DMS153 (cell line): ENCODE results near the gene AZU1.
"Not testable (repeated sequence)": the region's sequence is repeated elsewhere in the genome, so short reads cannot be mapped to it uniquely, and the experiment has no call there.

Experiments
- DNase-seq: peaks from one replicate; lab custom pipeline; 2025; lab: John Stamatoyannopoulos, UW

The AZU1 gene

DNA sequence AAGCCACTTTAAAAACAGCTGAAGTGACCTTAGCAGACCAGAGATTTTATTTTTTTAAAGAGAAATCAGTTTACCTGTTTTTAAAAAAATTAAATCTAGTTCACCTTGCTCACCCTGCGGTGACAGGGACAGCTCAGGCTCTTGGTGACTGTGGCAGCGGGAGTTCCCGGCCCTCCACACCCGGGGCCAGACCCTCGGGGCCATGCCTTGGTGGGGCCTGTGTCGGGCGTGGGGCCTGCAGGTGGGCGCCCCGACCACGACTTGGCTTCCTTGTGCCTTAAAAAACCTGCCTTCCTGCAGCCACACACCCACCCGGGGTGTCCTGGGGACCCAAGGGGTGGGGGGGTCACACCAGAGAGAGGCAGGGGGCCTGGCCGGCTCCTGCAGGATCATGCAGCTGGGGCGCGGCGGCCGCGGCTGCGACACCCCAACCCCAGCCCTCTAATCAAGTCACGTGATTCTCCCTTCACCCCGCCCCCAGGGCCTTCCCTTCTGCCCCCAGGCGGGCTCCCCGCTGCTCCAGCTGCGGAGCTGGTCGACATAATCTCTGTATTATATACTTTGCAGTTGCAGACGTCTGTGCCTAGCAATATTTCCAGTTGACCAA is 16.7 kb upstream of the AZU1 start:
- DNase-seq: no peak

DNA sequence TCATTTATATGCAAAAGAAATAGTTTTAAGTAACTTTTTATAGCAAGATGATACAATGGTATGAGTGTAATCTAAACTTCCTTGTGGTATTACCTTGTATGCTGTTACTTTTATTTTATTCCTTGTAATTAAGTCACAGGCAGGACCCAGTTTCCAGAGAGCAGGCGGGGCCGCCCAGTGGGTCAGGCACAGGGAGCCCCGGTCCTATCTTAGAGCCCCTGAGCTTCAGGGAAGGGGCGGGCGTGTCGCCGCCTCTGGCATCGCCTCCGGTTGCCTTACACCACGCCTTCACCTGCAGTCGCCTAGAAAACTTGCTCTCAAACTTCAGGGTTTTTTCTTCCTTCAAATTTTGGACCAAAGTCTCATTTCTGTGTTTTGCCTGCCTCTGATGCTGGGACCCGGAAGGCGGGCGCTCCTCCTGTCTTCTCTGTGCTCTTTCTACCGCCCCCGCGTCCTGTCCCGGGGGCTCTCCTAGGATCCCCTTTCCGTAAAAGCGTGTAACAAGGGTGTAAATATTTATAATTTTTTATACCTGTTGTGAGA is 16.1 kb upstream of the AZU1 start:
- DNase-seq: no peak

DNA sequence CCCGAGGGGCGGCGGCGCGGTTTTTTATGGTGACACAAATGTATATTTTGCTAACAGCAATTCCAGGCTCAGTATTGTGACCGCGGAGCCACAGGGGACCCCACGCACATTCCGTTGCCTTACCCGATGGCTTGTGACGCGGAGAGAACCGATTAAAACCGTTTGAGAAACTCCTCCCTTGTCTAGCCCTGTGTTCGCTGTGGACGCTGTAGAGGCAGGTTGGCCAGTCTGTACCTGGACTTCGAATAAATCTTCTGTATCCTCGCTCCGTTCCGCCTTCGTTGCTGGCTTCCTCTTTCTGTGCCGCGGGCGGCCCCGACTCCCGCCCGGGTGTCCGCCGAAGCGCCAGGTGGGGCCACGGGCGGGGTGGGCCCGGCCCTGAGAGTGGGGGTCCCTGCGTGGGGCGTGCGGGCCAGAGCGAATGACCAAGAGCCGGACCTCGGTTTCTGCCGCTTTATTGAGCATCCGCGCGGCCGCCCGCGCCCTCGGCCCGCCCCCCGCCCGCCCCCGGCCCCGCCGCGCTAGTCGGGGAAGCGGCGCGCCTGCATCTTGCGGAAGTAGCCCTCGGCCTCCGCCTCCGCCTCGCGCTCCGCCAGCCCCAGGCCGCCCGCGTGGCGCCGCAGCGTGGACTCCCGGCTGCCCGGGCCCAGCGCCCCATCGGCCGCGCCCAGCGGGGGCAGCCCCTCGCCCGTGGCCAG is 15.4 kb upstream of the AZU1 start:
- DNase-seq: no peak

DNA sequence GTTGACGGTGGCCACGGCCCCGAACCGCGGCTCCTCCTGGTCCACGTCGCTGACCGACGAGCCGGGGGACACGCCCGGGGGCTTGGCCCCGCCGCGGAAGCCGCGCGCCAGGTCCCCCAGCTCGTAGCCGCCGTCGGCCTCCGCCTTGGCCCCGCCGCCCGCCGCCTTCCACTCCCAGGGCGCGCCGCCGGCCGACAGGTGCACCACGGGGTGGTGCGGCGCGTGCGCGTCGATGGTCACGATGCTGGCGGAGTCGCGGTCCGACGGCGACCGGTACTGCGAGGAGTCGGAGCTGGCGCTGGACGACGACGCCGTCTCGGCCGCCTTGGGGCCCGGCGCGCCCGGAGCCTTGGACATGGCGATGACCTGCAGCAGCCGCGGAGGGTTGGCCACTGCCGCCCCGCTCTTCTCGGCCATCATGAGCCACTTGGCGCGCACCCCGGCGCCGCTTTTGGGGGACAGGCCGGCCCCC is 14.9 kb upstream of the AZU1 start:
- no peak for DNase-seq

DNA sequence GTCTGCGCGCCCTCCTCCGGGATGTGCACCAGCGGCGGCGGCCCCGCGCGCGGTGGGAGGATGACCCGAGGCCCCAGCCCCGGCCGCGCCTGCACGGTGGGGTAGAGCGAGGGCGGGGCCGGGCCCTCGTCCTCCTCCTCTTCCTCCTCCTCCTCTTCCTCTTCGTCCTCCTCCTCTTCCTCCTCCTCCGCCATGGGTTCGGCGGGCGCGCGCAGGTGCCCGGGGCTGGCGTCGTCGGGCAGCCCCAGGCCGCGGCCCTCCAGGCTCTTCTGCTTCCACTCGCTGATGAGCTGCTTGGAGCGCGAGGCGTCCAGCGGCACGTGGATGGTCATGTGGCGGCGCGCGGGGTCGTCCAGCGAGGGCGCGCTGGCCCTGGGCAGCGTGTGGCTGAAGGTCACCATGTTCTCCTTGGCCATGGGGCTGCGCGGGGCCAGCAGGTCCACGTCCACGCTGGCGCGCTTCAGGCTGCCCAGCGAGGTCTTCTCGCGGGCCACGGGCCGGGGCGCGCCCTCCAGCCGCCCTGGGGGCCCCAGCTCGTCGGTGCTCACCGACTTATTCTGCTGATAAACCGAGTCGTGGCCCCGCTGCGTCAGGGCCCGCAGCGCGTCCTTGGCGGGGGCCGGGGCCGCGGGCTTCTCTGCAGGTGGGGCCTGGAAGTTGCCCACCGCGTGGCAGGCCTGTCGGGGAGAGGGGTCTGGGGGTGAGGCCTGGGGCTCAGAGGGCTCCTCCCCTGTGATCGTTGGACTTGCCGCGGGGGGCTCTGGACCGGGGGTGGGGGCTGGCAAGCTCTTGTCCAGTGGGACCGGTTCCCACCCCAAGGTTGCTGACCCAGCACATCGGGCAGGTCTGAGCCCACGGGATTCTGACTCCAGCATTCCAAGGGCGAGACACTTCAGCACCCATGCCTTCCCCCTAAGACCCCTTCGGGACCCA is 14.2 kb upstream of the AZU1 start:
- no peak for DNase-seq

DNA sequence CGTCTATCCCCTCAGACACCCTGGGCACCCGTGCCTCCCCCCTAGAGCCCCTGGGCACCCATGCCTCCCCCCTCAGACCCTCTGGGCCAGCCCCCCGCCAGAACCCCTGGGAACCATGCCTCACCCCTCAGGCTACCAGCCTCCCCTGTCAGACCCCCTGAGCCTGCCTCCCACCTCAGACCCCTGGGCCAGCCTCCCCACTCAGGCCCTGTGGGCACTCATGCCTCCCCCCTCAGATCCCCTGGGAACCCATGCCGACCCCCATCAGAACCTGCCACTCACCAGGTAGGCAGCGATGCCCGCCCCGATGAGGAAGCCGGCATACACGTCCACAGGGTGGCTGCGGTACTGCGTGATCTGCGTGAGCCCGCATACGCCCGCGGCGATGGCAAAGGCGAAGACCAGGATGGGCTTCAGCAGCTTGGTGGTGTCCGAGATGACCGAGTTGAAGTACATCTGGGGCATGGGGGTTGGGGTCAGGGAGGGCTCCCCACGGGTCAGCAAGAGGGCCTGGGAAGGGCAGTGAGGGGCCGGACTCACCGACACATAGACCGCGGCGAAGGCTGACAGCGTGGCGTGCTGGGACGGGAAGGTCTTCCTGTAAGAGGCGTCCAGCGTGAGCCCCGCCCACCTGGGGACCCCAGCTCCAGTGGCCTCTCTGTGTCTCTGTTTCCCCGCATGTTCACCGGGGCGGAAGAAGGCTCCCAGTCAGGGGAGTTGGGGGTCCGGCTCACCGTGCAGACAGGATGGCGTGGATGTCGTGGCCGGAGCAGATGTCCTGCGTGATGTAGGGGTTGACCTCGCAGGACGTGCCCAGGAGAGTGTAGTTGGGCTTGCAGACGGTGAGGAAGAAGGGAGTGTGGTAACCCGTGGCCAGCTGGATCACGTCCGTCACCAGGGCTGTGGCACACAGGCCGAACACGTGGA is 13.2 kb upstream of the AZU1 start:
- no peak for DNase-seq

DNA sequence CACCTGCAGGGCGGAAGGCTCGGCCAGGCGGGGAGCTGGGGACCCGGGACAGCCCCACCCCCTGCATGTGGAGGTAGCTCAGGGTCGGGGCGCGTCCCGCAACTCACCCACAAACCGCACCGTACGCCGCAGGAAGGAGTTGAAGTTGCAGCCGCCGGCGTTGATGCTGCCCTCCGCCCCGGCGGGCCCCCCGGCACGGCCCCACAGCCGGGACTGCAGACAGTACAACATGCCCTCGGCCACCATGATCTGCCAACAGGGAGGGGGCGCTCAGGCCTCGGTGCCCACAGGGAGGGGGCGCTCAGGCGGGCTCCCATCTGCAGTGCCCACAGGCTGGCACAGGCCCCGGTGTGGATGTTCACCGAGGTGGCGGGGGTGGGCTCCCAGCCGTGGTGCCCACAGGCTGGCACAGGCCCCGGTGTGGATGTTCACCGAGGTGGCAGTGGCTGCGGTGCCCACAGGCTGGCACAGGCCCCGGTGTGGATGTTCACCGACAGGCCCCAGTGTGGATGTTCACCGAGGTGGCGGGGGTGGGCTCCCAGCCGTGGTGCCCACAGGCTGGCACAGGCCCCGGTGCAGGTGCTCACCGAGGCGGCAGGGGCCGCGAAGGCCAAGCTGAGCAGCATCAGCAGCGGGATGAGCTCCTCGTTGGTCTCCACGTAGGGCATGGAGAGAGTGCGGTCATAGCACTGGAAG is 12.4 kb upstream of the AZU1 start:
- DNase-seq: no peak

DNA sequence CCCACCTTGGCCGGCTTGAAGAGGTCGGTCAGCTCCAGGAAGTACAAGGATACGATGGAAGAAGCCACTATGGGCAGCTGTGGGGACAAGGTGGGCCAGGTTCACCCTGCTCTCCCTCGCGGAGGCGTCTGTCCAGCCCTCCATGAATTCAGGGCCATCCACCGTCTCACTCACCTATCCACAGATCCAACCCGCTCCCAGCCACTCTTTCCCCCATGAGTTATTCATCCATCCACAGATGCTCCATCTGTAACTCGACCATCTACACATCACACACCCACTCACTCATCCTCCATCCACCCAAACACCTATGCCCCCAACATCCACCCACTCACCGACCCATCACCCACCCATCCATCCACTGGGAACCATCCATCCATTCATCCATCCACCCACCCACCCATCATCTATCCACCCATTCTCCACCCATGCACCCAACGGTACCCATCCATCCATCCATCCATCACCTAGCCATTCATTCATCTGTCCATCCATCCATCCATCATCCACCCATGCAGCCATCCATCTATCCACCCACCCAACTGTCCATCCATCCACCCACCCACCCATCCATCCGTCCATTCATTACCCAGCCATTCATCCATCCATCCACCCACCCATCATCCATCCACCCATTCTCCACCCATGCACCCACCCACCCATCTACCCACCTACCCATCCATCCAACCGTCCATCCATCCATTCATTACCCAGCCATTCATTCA is 11.7 kb upstream of the AZU1 start:
- no peak for DNase-seq

DNA sequence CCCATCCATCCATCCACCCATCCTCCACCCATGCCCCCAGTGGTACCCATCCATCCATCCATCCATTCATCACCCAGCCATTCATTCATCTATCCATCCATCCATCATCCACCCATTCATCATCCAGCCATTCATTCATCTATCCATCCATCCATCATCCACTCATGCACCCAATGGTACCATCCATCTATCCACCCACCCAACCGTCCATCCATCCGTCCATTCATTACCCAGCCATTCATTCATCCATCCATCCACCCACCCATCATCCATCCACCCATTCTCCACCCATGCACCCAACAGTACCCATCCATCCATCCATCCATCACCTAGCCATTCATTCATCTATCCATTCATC is 11.2 kb upstream of the AZU1 start:
- no peak for DNase-seq

- not testable (repeated sequence) for DNase-seq
These were observed 7.4 kb upstream of the AZU1 start for GRCh38 chr19:820212-820611.

DNA sequence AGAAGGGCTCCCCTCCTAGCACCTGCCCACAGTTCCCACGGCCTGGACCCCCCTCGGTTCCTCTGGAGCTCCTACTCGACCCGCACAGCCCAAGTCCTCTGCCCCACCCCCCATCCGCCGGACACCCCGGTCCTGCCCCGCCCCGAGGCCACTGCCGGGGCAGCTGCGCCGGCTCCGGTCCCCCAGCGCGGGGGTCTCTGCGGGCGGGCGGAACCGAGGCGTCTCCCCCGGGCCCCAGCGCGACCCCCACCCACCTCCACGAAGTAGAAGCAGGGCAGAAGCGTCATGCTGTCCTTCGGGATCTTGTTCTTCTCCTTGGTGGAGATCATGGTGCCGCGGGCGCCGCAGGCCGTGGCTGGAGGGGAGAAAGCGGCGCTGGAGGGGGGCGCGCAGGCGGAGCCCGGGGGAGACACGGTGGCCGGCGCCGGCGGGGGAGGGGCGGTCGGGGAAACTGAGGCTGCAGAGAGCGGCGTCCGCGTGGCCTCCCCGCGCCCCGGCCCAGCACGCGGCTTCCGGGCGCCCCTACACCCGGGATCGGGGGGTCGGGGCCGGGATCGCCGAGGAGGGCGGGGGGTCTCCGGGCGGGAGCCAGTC is 6.3 kb upstream of the AZU1 start:
- no peak for DNase-seq

- DNase-seq: no peak
These were observed 5.7 kb upstream of the AZU1 start, which contains the start of gene PLPPR3 for GRCh38 chr19:821825-822503. Gene PLPPR3, minus strand, starts transcription at chr19:821955. Its CDS starts 396 bp downstream, at chr19:821559.

- DNase-seq: no peak
These were observed 4.0 kb upstream of the AZU1 start for GRCh38 chr19:823565-824121.

GRCh38 chr19:824885-825284 is 2.8 kb upstream of the AZU1 start:
- DNase-seq: no peak

DNA sequence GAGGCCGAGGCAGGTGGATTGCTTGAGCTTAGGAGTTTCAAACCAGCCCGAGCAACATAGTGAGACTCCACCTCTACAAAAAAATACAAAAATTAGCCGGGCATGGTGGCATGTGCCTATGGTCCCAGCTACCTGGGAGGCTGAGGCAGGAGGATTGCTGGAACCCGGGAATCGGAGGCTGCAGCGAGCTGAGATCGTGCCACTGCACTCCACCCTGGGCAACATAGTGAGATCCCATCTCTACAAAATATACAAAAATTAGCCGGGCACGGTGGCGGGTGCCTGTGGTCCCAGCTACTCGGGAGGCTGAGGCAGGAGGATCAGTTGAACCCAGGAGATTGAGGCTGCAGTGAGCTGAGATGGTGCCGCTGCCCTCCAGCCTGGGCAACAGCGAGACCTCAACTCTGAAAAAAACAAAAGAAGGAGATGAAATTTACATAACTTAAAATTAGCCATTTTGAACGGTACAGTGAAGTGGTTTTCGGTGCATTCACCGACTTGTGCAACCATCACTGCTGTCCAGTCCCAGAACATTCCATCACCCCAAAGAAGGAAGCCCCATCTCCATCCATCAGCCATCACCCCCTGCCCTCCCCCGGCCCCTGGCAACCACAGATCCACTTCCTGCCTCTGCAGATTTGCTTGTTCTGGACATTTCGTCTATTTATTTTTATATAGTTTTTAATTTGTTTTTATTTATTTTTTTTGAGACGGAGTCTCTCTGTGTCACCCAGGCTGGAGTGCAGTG is 1.6 kb upstream of the AZU1 start:
- no peak for DNase-seq

GRCh38 chr19:827314-827709 is 325 bp upstream of the AZU1 start:
- DNase-seq: no peak

DNA sequence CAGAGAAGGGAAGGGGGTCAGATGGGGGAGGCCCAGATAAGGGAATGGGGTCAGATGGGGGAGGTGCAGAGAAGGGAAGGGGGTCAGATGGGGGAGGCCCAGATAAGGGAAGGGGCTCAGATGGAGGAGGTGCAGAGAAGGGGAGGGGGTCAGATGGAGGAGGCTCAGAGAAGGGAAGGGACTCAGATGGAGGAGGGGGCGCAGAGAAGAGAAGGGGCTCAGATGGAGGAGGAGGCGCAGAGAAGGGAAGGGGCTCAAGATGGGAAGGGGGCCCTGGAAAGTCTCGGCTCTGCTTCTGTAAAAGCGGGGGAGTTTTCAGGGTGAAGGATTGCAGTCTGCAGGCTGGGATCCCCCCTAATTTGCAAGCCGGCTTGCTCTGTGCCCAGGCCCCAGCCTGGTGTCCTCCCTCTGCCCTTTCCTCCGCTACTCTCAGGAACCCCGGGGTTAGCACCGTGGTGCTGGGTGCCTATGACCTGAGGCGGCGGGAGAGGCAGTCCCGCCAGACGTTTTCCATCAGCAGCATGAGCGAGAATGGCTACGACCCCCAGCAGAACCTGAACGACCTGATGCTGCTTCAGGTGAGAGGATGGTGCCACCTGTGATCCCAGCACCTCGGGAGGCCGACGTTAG is 1.6 kb downstream of the AZU1 start:
- DNase-seq: no peak
